ENCODE measurements around the gene BSG.
"Not testable (repeated sequence)": the region's sequence is repeated elsewhere in the genome, so short reads cannot be mapped to it uniquely, and the experiment has no call there.

The BSG gene

GRCh38 chr19:601790-602189 is 29.4 kb downstream of the BSG start:
- Histone ChIP-seq H3K4me3 (ENCODE audit: low read depth, low read length) (no peak overlapping the region), H3K27me3 (replicated peaks) (no peaks in the 10 kb centered on the region), H3K27ac (no peak overlapping the region), H3K36me3 (replicated peaks) (no peaks in the 10 kb centered on the region)
- in situ Hi-C loops (cut with HindIII; ENCODE audit: low pct_ligation_motif_present, low sequenced_read_pairs) = no loop called here
- no peak for DNase-seq
- TF ChIP-seq CTCF (IDR thresholded peaks at IDR 0.05; ENCODE audit: low read depth, low read length, missing control alignments) = no peak

- Histone ChIP-seq H3K4me3 (ENCODE audit: low read depth, low read length) (no peak overlapping the region), H3K27me3 (replicated peaks) (no peaks in the 10 kb centered on the region), H3K27ac (no peak overlapping the region), H3K36me3 (replicated peaks) (no peaks in the 10 kb centered on the region)
- DNase-seq = no peak
- TF ChIP-seq CTCF (IDR thresholded peaks at IDR 0.05; ENCODE audit: low read depth, low read length, missing control alignments) = no peak
- in situ Hi-C loops (cut with HindIII; ENCODE audit: low pct_ligation_motif_present, low sequenced_read_pairs) = no loop called here
Measured at GRCh38 chr19:602391-603301, 30.2 kb downstream of the BSG start.

- H3K36me3 ChIP-seq (replicated peaks); H3K4me3 ChIP-seq (ENCODE audit: low read depth, low read length); in situ Hi-C loops (cut with HindIII; ENCODE audit: low pct_ligation_motif_present, low sequenced_read_pairs); H3K27me3 ChIP-seq (replicated peaks); DNase-seq; H3K27ac ChIP-seq: not testable (repeated sequence)
Measured at GRCh38 chr19:603302-603639, 30.9 kb downstream of the BSG start.

GRCh38 chr19:603779-604178 is 31.4 kb downstream of the BSG start:
- H3K36me3 ChIP-seq (replicated peaks); H3K4me3 ChIP-seq (ENCODE audit: low read depth, low read length); DNase-seq; H3K27me3 ChIP-seq (replicated peaks); H3K27ac ChIP-seq; in situ Hi-C loops (cut with HindIII; ENCODE audit: low pct_ligation_motif_present, low sequenced_read_pairs): not testable (repeated sequence)

- no peak overlapping the region for H3K4me3 ChIP-seq (ENCODE audit: low read depth, low read length)
- H3K36me3 ChIP-seq (replicated peaks) = no peaks in the 10 kb centered on the region
- H3K27ac ChIP-seq = no peak overlapping the region
- in situ Hi-C loops (cut with HindIII; ENCODE audit: low pct_ligation_motif_present, low sequenced_read_pairs) = no loop called here
- DNase-seq = no peak
- H3K27me3 ChIP-seq (replicated peaks) = no peaks in the 10 kb centered on the region
- no peak for TF ChIP-seq CTCF (IDR thresholded peaks at IDR 0.05; ENCODE audit: low read depth, low read length, missing control alignments)
Measured at GRCh38 chr19:604355-604754, 32.0 kb downstream of the BSG start.

GRCh38 chr19:605061-605971 is 32.9 kb downstream of the BSG start:
- H3K27ac ChIP-seq; DNase-seq; H3K36me3 ChIP-seq (replicated peaks); H3K27me3 ChIP-seq (replicated peaks); H3K4me3 ChIP-seq (ENCODE audit: low read depth, low read length); in situ Hi-C loops (cut with HindIII; ENCODE audit: low pct_ligation_motif_present, low sequenced_read_pairs): not testable (repeated sequence)
